Right lobe of liver (tissue), 4 donors: ENCODE data around the gene PGAP2.

ENCODE experiments used
- CTCF ChIP-seq, 4 donors: fragments of 200-600 bp in 3 of 4; fragments of 450-650 bp in 1 of 4; IDR thresholded peaks; one replicate each; pipeline versions ENCODE4 v1.5.1 to v1.8.0; 2016 to 2022; ENCODE audit warnings: antibody characterized with exemption in 4 of 4, mild to moderate bottlenecking in 2 of 4
- POLR2A ChIP-seq: fragments of 450-650 bp; IDR thresholded peaks from one replicate; pipeline ENCODE4 v1.6.1; 2017; ENCODE audit warnings: antibody characterized with exemption, mild to moderate bottlenecking
- donor health status: DM: no; HTN: no; CAD: no.
- donor health status: DM: no; HTN: no; CAD: no.
- donor health status: DM: no; HTN: yes; CAD: no.

DNA sequence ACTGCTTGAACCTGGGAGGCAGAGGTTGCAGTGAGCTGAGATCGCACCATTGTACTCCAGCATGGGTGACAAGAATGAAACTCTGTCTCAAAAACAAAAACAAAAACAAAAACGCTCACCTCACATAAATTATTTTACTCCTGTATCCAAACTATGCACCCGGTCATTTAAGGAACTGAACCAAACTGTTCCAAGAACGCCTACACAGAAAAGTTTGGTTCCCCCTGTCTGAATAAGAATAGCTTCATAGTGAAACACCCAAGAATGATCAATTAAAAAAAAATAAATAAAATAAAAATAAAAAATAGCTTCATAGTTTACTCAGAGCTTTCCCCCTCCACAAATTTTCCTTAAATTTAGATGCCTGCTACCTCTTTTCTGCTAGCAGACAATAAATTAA lies 24.7 kb upstream of the PGAP2 start:
- TF ChIP-seq CTCF (IDR thresholded peaks at IDR 0.05), result no peak
- TF ChIP-seq POLR2A, result no peak
